HepG2 (cell line): Measurements from ENCODE around the gene RPL23. TPM values are rescaled to one million over a fixed set of nuclear protein-coding genes. Genes with fewer than 3 reads are reported as not detected.

Source experiments
- DRAP1 ChIP-seq: IDR thresholded peaks from 2 replicates; pipeline ENCODE4 v1.6.1; 2016; ENCODE audit warnings: missing genetic modification reagents, missing compliant biosample characterization
- FOXA3 ChIP-seq: IDR thresholded peaks from 2 replicates; pipeline ENCODE4 v1.6.1; 2016; ENCODE audit warnings: missing genetic modification reagents, missing compliant biosample characterization
- KDM3A ChIP-seq: IDR thresholded peaks from 2 replicates; pipeline ENCODE4 v1.6.1; 2018; ENCODE audit warnings: low read depth, missing compliant biosample characterization
- NBN ChIP-seq: fragments of 450-650 bp; conservative IDR thresholded peaks from 2 replicates; pipeline ENCODE4 v1.6.1; 2017
- RARG ChIP-seq: sonication (generic); formaldehyde crosslinking; IDR thresholded peaks from 2 replicates; pipeline ENCODE4 v1.4.0; 2020; ENCODE audit warnings: low read depth, mild to moderate bottlenecking, missing genetic modification reagents
- SALL1 ChIP-seq: sonication (generic); formaldehyde crosslinking; IDR thresholded peaks from 2 replicates; pipeline ENCODE4 v1.8.0; 2022; ENCODE audit warnings: mild to moderate bottlenecking, missing genetic modification reagents
- STAG1 ChIP-seq: sonication (generic); formaldehyde crosslinking; IDR thresholded peaks from 2 replicates; pipeline ENCODE4 v1.4.0; 2020; ENCODE audit warnings: missing genetic modification reagents
- THAP9 ChIP-seq: sonication (generic); formaldehyde crosslinking; IDR thresholded peaks from 2 replicates; pipeline ENCODE4; 2020; ENCODE audit warnings: missing genetic modification reagents, mild to moderate bottlenecking, borderline replicate concordance
- TP53 ChIP-seq: sonication (generic); formaldehyde crosslinking; conservative IDR thresholded peaks from 2 replicates; pipeline ENCODE4 v1.4.0; 2020; ENCODE audit warnings: missing genetic modification reagents
- ZFAT ChIP-seq: sonication (generic); formaldehyde crosslinking; conservative IDR thresholded peaks from 2 replicates; pipeline ENCODE4 v1.8.1; 2023; ENCODE audit warnings: missing genetic modification reagents, inconsistent platforms
- ZNF292 ChIP-seq: sonication (generic); formaldehyde crosslinking; IDR thresholded peaks from 2 replicates; pipeline ENCODE4 v1.8.1; 2022; ENCODE audit warnings: mild to moderate bottlenecking, low read depth, missing genetic modification reagents, borderline replicate concordance
- ZNF563 ChIP-seq: sonication (generic); formaldehyde crosslinking; IDR thresholded peaks from 2 replicates; pipeline ENCODE4 v1.8.0; 2022; ENCODE audit warnings: mild to moderate bottlenecking, moderate library complexity, missing genetic modification reagents
- ZNF615 ChIP-seq: sonication (generic); formaldehyde crosslinking; IDR thresholded peaks from 2 replicates; pipeline ENCODE4 v1.5.0; 2020; ENCODE audit warnings: mild to moderate bottlenecking, missing genetic modification reagents, borderline replicate concordance
- ZNF816 ChIP-seq: sonication (generic); formaldehyde crosslinking; IDR thresholded peaks from 2 replicates; pipeline ENCODE4 v1.8.0; 2022; ENCODE audit warnings: missing genetic modification reagents, mild to moderate bottlenecking, borderline replicate concordance
- polyA plus RNA-seq, 8 experiments: library from polyadenylated mRNA; depleted of rRNA in 3 of 8; stranded (reverse) in 7 of 8; unstranded in 1 of 8; fragments of >200 nt; fragmentation: Illumina TruSeq in 4 of 8; extraction: Trizol in 4 of 8; gene quantifications; 2 replicates each; pipeline versions ENCODE4 v1.2.1 to v1.2.3, GENCODE V29; 2011 to 2016; ENCODE audit warnings: low read depth in 4 of 8, missing spikeins in 1 of 8, mixed read lengths in 1 of 8; ENCODE audit not compliant: insufficient read depth in 1 of 8
- total RNA-seq, 5 experiments: library from RNA; depleted of rRNA; stranded (reverse); fragments of >200 nt; fragmentation: Illumina TruSeq; extraction: Trizol; gene quantifications; 2 replicates each; pipeline ENCODE4 v1.2.3, GENCODE V29; 2016; ENCODE audit warnings: low read depth in 1 of 5
- TF ChIP-seq, protein P1 (sequence below): sonication (generic); formaldehyde crosslinking; IDR thresholded peaks from 2 replicates; pipeline ENCODE4 v1.4.0; 2020; ENCODE audit warnings: missing genetic modification reagents
- TF ChIP-seq, protein P2 (sequence below): sonication (generic); formaldehyde crosslinking; IDR thresholded peaks from 2 replicates; pipeline ENCODE4 v1.4.0; 2020; ENCODE audit warnings: missing genetic modification reagents
- TF ChIP-seq, protein P3 (sequence below): sonication (generic); formaldehyde crosslinking; IDR thresholded peaks from 2 replicates; pipeline ENCODE4 v1.4.0; 2020; ENCODE audit warnings: missing genetic modification reagents, low read depth, mild to moderate bottlenecking, borderline replicate concordance
- TF ChIP-seq, protein P4 (sequence below): sonication (generic); formaldehyde crosslinking; IDR thresholded peaks from 2 replicates; pipeline ENCODE4 v1.5.0; 2020; ENCODE audit warnings: missing genetic modification reagents

Gene RPL23
- total and polyA plus RNA-seq, 2 of the 13 experiments (the other 11 are each of a cell fraction or from before 2014, with no cell fraction given) = 2,790 to 4,860 TPM

GRCh38 chr17:38799501-38800236 is 53.9 kb downstream of the RPL23 start, which contains the start of gene PIP4K2B (continued):
- TF ChIP-seq THAP9 (peak; percentile 87), ZNF615 (peak; percentile 89; the same call in 1 of the 2 replicates), KDM3A (CRISPR knock-in tag) (no peak; the same call in none of the 2 replicates), TP53 (no peak), FOXA3 (peak; percentile 65), STAG1 (CRISPR knock-in tag) (no peak), RARG (0 out of 2 replicates have a peak, but pooled peaks have one; percentile 18), ZFAT (no peak), NBN (no peak), ZNF816 (CRISPR knock-in tag) (no peak), ZNF563 (CRISPR knock-in tag) (peak; percentile 77), SALL1 (CRISPR knock-in tag) (peak; percentile 88; the same call in 1 of the 2 replicates), DRAP1 (CRISPR knock-in tag) (peak; percentile 96), ZNF292 (CRISPR knock-in tag) (0 out of 2 replicates have a peak, but pooled peaks have one; percentile 74)
- TF ChIP-seq, protein P1, sequence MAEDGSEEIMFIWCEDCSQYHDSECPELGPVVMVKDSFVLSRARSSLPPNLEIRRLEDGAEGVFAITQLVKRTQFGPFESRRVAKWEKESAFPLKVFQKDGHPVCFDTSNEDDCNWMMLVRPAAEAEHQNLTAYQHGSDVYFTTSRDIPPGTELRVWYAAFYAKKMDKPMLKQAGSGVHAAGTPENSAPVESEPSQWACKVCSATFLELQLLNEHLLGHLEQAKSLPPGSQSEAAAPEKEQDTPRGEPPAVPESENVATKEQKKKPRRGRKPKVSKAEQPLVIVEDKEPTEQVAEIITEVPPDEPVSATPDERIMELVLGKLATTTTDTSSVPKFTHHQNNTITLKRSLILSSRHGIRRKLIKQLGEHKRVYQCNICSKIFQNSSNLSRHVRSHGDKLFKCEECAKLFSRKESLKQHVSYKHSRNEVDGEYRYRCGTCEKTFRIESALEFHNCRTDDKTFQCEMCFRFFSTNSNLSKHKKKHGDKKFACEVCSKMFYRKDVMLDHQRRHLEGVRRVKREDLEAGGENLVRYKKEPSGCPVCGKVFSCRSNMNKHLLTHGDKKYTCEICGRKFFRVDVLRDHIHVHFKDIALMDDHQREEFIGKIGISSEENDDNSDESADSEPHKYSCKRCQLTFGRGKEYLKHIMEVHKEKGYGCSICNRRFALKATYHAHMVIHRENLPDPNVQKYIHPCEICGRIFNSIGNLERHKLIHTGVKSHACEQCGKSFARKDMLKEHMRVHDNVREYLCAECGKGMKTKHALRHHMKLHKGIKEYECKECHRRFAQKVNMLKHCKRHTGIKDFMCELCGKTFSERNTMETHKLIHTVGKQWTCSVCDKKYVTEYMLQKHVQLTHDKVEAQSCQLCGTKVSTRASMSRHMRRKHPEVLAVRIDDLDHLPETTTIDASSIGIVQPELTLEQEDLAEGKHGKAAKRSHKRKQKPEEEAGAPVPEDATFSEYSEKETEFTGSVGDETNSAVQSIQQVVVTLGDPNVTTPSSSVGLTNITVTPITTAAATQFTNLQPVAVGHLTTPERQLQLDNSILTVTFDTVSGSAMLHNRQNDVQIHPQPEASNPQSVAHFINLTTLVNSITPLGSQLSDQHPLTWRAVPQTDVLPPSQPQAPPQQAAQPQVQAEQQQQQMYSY (CRISPR knock-in tag) = peak; percentile 91
- TF ChIP-seq, protein P2, sequence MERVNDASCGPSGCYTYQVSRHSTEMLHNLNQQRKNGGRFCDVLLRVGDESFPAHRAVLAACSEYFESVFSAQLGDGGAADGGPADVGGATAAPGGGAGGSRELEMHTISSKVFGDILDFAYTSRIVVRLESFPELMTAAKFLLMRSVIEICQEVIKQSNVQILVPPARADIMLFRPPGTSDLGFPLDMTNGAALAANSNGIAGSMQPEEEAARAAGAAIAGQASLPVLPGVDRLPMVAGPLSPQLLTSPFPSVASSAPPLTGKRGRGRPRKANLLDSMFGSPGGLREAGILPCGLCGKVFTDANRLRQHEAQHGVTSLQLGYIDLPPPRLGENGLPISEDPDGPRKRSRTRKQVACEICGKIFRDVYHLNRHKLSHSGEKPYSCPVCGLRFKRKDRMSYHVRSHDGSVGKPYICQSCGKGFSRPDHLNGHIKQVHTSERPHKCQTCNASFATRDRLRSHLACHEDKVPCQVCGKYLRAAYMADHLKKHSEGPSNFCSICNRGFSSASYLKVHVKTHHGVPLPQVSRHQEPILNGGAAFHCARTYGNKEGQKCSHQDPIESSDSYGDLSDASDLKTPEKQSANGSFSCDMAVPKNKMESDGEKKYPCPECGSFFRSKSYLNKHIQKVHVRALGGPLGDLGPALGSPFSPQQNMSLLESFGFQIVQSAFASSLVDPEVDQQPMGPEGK (CRISPR knock-in tag) = peak; percentile 98
- TF ChIP-seq, protein P3, sequence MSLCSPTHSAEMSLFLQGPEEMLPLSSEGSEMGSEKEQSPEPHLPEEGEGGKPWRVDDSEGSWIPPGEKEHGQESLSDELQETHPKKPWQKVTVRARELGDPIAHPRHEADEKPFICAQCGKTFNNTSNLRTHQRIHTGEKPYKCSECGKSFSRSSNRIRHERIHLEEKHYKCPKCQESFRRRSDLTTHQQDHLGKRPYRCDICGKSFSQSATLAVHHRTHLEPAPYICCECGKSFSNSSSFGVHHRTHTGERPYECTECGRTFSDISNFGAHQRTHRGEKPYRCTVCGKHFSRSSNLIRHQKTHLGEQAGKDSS (CRISPR knock-in tag) = peak; percentile 63
- TF ChIP-seq, protein P4, sequence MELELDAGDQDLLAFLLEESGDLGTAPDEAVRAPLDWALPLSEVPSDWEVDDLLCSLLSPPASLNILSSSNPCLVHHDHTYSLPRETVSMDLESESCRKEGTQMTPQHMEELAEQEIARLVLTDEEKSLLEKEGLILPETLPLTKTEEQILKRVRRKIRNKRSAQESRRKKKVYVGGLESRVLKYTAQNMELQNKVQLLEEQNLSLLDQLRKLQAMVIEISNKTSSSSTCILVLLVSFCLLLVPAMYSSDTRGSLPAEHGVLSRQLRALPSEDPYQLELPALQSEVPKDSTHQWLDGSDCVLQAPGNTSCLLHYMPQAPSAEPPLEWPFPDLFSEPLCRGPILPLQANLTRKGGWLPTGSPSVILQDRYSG = no peak
